Activated CD8-positive, alpha-beta memory T cell treated with anti-CD3 and anti-CD28 coated beads, Interleukin-2, amount 50 U/mL, for 1 hour (primary cell): ENCODE measurements around the gene LOXHD1.

ENCODE experiments used
- DNase-seq: peaks from one replicate; pipeline ENCODE4 v3.0.0-alpha.2; 2020; ENCODE audit errors: extremely low read depth

Gene LOXHD1, protein sequence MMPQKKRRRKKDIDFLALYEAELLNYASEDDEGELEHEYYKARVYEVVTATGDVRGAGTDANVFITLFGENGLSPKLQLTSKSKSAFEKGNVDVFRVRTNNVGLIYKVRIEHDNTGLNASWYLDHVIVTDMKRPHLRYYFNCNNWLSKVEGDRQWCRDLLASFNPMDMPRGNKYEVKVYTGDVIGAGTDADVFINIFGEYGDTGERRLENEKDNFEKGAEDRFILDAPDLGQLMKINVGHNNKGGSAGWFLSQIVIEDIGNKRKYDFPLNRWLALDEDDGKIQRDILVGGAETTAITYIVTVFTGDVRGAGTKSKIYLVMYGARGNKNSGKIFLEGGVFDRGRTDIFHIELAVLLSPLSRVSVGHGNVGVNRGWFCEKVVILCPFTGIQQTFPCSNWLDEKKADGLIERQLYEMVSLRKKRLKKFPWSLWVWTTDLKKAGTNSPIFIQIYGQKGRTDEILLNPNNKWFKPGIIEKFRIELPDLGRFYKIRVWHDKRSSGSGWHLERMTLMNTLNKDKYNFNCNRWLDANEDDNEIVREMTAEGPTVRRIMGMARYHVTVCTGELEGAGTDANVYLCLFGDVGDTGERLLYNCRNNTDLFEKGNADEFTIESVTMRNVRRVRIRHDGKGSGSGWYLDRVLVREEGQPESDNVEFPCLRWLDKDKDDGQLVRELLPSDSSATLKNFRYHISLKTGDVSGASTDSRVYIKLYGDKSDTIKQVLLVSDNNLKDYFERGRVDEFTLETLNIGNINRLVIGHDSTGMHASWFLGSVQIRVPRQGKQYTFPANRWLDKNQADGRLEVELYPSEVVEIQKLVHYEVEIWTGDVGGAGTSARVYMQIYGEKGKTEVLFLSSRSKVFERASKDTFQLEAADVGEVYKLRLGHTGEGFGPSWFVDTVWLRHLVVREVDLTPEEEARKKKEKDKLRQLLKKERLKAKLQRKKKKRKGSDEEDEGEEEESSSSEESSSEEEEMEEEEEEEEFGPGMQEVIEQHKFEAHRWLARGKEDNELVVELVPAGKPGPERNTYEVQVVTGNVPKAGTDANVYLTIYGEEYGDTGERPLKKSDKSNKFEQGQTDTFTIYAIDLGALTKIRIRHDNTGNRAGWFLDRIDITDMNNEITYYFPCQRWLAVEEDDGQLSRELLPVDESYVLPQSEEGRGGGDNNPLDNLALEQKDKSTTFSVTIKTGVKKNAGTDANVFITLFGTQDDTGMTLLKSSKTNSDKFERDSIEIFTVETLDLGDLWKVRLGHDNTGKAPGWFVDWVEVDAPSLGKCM (N-terminal part only)

DNA sequence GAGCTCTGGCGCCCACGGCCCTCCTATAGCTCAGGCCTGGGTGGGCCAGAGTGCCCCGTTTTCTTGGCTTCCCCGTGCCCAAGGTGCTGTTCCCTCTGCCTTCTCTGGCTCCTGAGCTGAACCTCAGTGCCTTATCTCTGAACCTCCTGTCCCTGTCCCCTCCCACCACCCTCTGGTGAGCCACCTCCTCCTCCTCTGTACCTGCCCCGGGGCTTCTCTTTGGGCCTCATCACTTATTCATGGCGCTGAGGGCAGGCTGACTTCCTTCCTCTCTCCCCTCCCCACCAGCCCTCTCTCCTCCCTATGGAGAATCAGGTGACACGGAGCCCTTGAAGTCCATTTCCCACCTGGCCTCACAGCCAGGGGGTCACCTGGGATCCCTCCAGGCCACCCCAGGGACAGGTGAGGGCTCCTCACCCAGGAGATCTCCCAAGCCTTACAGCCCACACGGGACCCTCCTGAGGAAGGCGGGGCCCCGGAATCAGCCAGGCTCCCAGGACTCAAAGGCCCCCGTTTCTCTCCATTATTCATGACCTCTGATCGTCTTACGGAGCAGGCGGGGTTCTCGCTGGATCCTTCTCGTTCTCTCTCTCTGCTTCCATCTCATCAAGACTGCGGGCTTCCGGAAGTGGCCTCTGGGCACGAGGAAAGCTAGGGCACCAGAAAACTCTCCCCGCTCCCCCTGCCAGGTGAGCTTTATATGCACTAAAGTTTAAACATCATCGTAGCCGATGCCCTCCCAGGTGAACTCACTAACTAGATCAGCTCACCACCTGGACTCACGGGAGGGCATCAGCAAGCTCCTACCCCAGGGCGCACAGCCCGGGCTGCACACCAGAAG, at the start of gene LOXHD1:
Gene LOXHD1 (minus strand): TSS at position 106 of the 841 bp plus-strand sequence. CDS start 187 bp downstream, outside the sequence.
- no peak for DNase-seq

DNA sequence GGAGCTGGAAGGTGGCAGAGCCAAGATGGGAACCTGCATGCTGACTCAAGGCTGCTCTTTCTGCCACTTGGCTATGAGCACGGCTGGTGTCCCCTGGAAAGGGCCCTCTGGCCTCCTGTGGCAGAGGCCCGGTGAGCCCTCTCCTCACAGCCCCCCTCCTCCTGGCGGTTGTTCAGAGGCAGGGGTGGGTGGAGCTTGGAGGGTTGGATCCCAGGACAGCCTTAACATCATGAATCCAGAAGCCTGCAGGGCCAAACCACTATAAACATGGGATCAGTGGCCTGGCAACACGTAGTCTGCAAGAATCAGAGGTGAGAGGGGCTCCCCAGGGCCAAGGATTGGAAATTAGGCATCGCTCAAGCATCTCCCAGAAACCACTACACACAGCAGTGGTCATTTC, 48.5 kb upstream of the LOXHD1 start:
- DNase-seq = no peak

DNA sequence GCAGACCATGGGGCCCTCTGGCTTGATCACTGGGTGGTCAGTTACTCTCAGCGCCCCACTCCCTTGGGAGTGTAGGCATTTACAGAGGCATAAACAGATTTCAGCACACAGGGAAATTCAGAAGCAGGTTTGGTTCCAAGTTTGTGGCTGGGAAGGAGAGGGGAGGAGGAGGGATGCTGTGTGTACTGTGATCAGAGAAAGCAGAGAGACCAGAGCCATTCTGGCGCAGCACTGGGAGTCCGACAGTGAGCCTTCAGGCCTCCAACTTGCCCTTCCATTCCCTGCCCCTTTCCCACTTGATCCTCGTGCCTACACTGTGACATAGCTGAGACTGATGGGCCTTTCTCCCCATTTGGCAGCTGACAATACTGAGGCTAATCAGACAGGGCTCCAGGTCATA, 47.8 kb upstream of the LOXHD1 start:
- no peak for DNase-seq

DNA sequence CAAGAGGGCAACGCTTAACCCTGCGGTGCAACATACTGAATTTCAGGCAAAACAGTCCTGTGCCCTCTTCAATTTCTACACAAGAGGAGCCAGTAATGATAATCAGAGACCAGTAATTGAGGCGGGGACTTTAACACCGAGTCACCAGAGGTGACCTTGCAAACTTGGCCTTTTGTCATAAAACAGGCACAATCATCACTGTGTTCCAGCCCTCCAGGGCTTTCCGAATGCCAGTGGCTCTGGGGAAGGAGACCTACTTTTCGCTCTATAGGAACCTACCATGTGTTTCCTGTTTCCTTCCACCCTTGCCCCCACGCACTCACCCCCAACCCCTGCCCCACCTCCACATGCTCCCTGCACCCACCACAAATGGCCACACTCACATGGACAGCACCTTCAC, 47.2 kb upstream of the LOXHD1 start:
- DNase-seq = no peak

DNA sequence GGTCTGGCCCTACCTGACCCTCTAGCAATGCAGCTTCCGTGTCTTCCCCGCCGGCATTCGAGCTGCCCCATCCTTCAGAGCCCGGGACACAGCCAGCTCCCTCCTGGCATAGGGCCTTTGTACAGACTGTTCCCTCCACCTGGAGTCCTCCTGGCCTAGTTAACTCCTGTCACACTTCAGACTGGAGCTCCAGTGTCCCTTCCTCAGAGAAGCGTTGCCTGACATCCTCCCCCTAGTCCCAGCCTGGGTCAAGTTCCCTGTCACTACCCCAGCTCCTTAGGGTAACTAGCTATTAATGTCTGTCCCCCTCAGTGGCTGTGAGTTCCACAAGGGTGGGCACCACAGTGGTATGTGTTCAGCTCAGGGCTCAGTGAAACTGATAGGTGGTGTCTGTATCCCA, 45.5 kb upstream of the LOXHD1 start:
- DNase-seq = no peak

DNA sequence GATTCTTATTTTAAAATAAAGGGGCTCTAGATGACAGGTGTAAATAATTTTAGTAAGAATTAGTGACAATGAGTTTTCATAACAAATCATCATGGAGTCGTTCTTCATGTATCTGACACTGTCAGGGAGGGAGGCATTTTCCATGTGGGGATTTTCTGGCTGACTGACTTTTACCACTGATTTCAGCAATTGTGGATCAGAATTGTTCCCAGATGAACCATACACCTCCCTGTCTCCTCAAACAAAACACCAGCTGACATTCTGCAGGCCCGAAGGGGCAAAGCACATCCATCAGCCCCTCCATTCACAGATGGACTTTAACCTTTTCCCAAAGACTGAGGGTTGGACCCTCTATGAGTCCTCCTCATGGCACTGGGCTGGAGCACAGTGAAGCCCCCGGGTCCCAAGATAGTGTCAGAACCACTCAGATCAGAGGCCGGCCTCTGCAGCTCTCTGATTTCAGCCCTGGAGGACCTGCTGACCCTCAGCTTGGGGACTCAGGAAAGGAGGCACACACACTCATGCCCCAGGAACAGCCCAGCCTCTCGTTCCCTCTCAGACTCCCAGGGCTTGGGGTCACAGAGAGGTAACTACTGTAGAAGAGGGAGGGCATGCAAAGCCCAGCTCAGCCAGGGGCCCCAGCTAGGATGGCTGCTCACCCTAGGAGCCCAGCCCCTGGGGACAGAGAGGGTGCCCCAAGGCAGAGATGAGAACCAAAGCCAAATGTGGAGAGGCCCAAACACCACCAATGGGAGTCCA, 43.2 kb upstream of the LOXHD1 start:
- no peak for DNase-seq

DNA sequence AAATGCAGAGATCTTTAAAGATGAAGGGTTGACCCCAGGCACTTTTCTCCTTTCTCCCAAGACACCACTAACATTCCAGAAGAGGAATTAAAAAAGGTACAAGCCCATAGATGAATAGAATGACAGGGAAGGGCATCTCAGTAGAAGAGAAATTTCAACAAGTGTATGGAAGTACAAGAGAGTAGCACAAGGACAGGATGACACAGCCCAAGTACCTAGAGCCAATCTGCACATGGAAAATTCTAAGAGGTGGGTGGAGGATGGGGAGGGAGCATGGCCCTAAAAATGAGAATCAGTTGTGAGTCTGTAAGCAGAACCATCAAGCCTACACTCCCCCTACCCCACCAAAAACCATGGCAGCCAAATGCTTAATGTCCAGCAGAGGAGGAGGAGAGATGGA, 39.7 kb upstream of the LOXHD1 start:
- no peak for DNase-seq

DNA sequence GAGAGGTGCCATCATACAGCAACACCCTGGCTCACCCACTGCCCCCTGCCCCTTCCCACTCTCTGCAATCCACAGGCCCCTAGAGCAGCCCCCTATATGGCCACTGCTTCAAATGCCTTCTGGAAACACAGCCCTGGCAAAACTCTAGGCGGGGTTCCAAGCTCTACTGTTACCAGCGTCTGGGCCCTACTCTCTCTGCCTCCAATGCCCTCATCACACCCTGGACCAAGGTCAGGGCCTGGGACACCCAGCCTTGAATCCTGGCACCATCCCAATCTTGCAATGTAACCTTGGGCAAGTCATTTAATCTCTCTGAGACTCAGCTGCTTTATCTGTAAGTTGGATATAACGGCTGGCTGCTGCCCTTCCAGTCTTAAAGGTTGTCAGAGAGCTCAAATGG, 39.2 kb upstream of the LOXHD1 start:
- no peak for DNase-seq

DNA sequence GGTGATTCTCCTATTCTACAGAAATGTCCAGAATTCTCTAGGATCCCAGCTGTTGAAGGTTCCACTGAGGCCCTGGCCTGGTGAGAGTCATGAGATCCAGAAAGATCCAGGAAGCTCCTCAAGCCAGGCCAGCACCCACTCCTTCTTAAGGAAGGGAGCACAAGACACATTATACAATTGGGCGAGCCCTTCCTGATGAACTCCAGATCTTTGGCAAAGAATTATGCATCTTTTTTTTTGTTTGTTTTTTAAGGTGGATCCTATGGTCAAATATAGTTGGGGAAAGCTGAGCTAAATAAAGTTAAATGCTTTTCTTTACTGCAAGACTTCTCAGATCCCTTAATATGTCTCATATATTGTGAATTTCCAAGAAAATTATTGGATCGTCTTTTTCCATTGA, 37.0 kb upstream of the LOXHD1 start:
- no peak for DNase-seq

DNA sequence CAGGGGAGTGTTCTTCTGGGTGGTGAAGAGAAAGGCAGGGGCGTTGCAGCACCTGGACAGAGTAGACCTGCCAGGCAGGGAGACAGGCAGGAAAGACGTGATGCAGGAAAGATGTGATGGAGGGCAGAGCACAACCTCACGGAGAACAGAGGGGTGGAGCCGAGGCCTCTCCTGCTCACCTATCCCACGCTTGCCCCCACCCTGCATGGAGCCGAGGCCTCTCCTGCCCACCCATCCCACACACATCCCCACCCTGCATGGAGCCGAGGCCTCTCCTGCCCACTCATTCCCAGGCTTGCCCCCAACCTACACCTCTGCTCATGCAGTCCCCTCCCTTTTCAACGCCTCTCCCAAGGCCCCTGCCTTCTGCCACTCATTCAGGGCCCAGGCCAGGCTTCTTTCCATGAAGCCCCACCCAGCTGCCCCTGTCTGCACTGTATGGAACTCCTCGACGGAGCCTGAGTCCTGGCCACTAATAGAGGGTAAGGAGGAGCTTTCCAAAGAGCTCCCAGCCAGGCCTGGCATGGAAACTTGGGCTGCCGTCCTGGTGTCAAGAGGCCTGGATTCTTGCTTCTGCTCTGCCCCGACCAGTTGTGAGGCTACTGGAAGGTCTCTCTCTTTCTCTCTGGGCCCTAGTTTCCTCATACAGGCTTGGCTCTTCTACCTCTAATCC, 32.0 kb upstream of the LOXHD1 start:
- no peak for DNase-seq

DNA sequence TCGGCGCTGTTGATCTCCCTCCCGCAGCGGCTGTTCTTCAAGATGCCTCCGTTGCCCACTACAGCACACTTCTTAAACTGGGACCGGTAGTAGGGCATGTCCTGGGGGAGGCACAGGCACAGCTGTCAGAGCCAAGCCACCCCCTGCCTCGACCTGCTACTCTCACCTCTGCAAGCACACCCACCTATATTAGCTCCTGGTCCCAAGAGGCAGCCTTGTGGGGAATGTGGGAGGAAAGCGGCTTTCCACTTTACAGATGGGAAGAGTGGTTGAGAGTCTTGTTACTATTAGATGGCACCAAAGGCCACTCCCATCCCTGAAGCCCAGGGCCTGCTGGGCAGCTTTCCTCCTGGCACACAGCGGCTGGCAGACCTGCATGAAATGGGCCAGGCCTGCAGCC, 29.2 kb upstream of the LOXHD1 start:
- no peak for DNase-seq

DNA sequence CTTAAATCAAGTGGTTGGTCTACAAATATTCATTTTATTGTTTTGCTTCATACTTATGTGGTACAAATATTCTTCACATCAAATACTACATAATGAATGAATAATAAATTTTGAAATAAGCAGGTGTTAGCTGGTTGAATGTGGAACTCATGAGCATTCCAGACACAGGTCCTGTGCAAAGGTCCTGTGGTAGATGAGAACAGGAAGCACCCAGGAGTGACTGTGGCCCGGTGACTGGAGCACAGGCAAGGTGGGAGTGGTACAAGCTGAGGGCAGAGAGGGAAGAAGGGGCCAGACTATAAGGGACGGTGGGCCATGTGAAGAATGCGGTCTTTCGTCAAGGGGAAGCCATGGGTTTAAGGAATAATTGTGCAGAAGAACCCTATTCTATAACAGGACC, 26.2 kb upstream of the LOXHD1 start:
- no peak for DNase-seq

DNA sequence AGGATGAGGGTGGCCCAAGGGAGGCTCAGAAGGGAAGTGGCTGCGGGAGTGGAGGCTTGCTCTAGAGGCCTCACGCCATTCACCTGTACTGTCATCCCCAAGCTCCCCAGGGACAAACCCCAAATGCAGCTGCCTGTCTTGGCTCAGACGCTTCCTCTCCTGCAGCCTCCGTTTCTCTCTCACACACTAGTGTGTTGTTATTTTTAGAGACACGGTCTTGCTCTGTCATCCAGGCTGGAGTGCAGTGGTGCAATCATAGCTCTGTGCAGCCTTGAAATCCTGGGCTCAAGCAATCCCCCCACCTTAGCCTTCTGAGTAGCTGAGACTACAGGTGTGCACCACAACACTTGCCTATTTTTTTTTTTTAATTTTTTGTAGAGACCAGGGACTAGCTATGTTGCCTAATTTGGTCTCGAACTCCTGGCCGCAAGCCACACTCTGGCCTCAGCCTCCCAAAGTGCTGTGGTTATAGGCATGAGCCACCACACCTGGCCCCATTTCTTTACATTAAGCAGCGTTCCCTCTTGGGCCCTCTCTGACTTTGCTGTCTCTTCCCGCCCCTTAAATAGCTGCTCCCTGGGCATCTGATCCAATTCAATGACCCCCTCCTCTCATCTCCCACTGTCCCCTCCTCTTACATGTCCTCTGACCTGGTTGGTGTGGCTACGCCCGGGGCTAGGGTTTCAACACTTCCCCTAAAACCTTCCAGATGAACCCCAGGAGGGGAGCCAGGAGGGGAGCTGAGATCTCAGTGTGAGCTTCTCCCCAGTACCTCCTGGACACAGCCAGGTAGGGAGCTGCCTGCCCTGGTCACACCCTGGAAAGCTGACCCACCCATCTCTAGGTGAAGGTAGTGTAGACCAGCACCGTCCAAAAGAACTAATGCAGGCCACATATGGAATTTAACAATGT, 24.0 kb upstream of the LOXHD1 start:
- no peak for DNase-seq

DNA sequence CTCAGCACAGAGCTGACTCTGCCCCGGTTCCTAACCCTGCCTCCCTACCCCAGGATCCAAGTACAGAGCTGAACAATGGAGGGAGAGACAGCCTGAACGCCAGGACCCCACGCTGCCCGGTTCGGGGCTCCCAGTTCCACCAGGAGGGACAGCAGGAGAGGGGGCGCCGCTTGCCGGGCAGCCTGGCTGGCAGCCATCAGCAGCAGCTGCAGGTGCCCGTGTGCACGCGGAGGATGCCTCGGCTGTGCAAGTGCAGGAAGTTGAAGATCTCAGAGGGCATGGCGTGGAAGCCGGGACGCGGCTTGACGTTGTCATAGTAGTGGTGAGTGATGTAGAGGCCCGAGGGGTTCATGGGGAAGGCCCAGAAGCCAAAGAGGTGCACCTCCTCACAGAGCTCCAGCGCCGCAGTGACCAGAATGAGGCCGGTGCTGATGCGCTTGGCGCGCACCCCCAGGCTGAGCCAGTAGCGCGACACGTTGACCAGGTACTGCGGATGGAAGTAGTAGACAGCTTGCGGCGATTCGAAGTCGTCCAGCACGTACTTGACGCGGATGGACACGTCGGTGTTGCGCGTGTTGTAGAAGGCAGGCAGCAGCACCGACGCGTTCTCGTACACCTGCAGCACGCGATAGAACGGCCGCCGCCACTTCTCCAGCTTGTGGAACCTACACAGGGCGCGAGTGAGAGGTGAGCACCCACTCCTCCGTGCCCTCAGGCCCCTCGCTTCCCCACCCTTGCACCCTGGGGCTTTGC, 23.0 kb upstream of the LOXHD1 start:
- no peak for DNase-seq

DNA sequence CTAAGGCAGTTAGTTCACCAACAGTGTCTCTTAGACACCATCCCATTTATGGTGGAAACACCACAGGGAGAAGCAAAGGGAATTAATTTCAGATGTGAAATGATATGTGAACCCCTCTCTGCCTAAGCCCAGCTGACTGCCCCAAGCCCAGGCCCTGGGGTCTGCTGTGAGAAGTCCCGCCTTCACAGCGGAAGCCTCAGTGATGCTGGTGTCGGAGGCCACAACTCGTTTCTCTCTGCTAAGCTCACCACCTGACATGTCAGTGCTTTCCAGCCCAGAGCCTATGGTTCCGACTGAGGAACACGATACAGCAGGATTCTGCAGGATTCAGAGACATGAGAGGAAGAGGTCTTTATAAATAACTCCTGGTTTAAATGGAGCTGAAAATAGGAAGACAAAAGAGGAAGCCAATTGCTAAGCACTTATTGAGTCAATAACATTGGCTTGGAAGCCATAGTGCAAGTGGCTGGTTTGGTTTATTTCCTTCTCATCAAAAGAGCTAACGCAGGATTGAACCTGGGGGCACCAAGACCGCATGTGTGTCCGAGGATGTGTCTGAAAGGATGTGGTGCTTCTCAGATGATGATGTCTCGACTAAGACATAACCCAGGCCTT, 21.9 kb upstream of the LOXHD1 start:
- no peak for DNase-seq

DNA sequence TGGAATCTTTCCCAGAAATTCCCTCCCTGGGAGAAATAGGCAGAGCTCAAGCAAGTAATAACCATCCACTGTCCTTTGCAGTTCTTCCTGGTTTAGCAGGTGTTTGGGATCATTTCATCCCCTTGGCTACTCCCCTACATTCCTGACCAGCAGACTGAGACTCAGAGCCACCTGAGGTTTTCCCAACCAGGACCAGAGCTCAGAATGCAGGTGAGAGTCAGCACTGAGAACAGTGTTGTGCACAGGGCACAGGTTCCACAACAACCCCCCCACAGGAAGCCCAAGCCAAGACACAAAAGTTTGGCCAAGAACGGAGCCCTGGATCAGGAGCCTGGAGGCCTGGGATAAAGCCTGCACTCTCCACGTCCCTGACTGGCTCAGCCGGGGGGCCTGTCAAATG, 21.0 kb upstream of the LOXHD1 start:
- no peak for DNase-seq

DNA sequence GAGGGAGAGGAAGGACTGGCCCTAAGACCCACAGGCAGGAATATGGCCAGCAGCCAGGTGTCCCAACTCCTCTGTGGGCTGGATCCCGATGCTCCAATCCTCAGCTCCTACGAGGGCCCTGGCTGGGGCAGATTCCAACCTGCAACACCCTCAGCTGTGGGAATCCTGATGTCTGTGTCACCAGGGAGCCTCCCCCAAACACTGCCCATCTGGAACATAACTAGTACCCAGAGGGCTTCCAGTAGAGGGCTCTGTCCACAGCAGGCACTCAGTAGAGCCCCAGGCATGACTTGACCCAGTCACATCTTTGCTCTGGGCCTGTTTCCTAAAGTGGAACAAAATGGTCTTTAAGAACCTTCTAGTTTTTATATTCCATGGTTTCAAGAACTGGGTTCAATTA, 20.6 kb upstream of the LOXHD1 start:
- DNase-seq = no peak
